K562 treated with DMSO at 1 percent for 24 hours (cell line): Measurements from ENCODE around the gene KLHL4. TPM values are rescaled to one million over a fixed set of nuclear protein-coding genes. Genes with fewer than 3 reads are reported as not detected.

Experiments
- total RNA-seq: library from RNA; unstranded; fragments of 300-600 nt; gene quantifications from 2 replicates; pipeline ENCODE4 v1.2.3, GENCODE V29; 2022; ENCODE audit warnings: low read depth; ENCODE audit not compliant: insufficient read depth

Gene KLHL4, protein sequence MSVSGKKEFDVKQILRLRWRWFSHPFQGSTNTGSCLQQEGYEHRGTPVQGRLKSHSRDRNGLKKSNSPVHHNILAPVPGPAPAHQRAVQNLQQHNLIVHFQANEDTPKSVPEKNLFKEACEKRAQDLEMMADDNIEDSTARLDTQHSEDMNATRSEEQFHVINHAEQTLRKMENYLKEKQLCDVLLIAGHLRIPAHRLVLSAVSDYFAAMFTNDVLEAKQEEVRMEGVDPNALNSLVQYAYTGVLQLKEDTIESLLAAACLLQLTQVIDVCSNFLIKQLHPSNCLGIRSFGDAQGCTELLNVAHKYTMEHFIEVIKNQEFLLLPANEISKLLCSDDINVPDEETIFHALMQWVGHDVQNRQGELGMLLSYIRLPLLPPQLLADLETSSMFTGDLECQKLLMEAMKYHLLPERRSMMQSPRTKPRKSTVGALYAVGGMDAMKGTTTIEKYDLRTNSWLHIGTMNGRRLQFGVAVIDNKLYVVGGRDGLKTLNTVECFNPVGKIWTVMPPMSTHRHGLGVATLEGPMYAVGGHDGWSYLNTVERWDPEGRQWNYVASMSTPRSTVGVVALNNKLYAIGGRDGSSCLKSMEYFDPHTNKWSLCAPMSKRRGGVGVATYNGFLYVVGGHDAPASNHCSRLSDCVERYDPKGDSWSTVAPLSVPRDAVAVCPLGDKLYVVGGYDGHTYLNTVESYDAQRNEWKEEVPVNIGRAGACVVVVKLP
- total RNA-seq: 0.22 and 0.32 TPM in 2 replicates

DNA sequence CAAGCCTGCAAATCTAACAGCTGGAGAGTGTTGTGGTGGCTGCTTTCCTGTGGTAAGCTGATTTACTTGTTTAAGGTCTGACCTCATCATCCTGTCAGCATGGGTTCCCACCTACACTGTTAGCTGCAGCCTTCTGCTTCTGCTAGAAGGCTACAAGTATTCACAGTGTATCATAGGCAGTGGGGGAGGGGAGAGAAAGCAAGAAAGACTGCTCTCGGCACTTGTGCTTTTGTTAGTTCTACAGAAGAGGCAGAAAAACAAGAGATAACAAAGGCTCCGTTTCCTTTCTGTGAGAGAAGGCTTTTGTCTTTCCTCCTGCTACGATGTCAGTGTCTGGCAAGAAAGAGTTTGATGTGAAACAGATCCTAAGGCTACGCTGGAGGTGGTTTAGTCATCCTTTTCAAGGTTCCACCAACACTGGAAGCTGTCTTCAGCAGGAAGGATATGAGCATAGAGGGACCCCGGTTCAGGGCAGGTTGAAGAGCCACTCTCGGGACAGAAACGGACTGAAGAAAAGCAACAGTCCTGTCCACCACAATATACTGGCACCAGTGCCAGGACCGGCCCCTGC lies at the start of gene KLHL4:
KLHL4 (plus strand) TSS at position 232 of the 571 bp plus-strand sequence; CDS start at position 324, 92 bp downstream.

